Lower leg skin (tissue), 4 donors: ENCODE measurements around the gene EVX2. TPM values are rescaled to one million over a fixed set of nuclear protein-coding genes. Genes with fewer than 3 reads are reported as not detected.
A peak's percentile ranks its signal among the peaks of the same experiment; 100 is the strongest.

Experiments used
- DNase-seq, 2 donors: peaks; one replicate each; pipeline ENCODE4 v3.0.0-alpha.2; 2019; ENCODE audit warnings: low spot score in 2 of 2
- H3K4me3 ChIP-seq: fragments of 200-600 bp; sonication (generic); 2 replicates; pipeline ENCODE4 v1.5.1; 2017; ENCODE audit warnings: mild to moderate bottlenecking, low read depth; ENCODE audit not compliant: poor library complexity, severe bottlenecking
- POLR2A ChIP-seq, 2 donors: fragments of 450-650 bp; IDR thresholded peaks; one replicate each; pipeline ENCODE4 v1.6.1; 2016 to 2017; ENCODE audit warnings: antibody characterized with exemption in 2 of 2, mild to moderate bottlenecking in 1 of 2, moderate library complexity in 1 of 2
- WGBS, 2 donors: methylation state at CpG; one replicate each; pipeline ENCODE4 v1.1.5; 2018; 5-methylcytosine and 5-hydroxymethylcytosine counted together
- intact Hi-C: fragments of 100-400 bp; cut with DNase I; formaldehyde crosslinking; loops from one replicate; pipeline ENCODE4 v1.15.0; 2023; ENCODE audit warnings: low total_unique reads
- total RNA-seq, 4 donors: library from RNA; depleted of rRNA; stranded (reverse); fragments of >200 nt; gene quantifications; one replicate each; pipeline ENCODE4 v1.1.0, GENCODE V29; 2016
- TF ChIP-seq, protein P1 (sequence below), 3 donors: fragments of 450-650 bp; IDR thresholded peaks; one replicate each; pipeline ENCODE4 v1.5.1; 2016; ENCODE audit warnings: antibody characterized with exemption in 3 of 3, mild to moderate bottlenecking in 3 of 3, moderate library complexity in 2 of 3

EVX2 gene
- total RNA-seq, 4 donors from 2014 or later = not detected

DNA sequence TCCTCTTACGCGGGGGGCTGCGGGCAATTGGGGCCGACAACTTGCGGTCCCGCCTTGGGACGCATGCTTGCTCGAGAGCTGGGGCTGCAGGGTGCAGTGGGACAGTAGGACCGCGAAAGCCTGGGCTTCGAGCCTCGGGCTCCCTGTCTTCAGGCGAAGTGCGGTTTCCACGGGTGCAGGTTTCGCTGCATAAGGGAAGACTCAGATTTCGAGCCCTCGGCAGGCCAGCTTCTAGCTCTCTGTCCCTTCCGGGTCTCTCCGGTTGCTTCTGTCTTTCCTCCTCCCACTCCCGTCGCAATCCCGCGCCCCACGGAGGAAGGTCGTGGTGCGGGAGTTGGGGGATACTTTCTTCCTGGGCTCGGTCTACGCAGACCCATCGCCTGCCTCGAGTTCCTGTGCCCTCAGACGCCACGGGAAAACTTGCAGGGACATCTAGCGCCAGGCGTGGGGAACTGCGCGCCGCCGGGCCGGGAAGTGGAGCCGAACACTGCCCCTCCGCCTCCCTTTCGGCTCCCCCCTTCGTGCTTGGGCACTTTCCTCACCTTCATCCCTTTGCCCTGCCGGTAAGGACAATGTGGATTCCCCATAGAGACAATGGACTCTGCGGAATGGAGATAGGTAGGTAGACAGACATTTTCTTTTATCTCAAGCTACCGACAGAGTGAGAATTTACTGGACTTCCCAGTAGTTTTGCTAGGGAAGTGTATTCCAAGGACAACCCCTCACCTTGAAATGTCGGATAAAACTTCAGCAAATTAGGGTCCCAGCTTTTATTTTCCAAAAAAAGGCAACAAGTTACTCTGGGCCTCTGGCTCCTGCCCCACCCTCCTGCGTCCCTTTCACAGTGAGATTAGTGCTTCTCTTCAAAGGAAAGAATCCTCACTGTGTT, 4.5 kb upstream of the EVX2 start:
- DNase-seq = peak in 1 of 2 donors; percentile 92
- intact Hi-C loops = loop anchor here (5.0 kb wide), 1 partner anchor 401 kb away; no protein-coding TSS in a partner anchor

DNA sequence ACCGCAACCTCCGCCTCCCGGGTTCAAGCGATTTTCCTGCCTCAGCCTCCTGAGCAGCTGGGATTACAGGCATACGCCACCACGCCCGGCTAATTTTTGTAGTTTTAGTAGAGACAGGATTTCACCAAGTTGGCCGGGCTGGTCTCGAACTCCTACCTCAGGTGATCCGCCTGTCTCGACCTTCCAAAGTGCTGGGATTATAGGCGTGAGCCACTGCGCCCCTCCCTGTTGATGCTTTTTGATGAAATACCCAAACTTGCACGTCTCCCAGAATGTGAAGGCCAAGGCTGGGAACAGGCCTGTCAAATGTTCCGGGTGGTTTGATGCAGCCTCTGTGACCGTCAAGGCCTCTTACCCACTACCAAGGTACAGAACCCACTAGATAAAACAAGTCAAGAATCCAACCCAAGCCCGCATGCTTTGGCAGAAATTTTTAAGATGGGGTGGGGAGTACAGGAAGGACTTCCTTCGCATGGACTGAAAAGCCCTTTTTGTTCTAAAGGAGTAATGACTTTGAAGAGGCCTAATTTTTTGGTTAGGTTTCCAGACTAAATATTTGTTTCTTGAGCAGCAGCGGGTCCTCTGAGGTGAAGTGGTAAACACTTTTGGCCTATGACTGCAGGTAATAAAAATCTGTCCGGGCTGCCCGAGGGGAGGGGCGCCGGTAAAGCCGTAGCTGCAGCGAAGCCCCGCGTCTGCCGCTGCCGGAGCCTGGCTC, 3.7 kb upstream of the EVX2 start:
- TF ChIP-seq POLR2A (IDR thresholded peaks at IDR 0.05) = no peak
- TF ChIP-seq, protein P1, sequence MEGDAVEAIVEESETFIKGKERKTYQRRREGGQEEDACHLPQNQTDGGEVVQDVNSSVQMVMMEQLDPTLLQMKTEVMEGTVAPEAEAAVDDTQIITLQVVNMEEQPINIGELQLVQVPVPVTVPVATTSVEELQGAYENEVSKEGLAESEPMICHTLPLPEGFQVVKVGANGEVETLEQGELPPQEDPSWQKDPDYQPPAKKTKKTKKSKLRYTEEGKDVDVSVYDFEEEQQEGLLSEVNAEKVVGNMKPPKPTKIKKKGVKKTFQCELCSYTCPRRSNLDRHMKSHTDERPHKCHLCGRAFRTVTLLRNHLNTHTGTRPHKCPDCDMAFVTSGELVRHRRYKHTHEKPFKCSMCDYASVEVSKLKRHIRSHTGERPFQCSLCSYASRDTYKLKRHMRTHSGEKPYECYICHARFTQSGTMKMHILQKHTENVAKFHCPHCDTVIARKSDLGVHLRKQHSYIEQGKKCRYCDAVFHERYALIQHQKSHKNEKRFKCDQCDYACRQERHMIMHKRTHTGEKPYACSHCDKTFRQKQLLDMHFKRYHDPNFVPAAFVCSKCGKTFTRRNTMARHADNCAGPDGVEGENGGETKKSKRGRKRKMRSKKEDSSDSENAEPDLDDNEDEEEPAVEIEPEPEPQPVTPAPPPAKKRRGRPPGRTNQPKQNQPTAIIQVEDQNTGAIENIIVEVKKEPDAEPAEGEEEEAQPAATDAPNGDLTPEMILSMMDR (IDR thresholded peaks at IDR 0.05) = no peak
- 45 to 46% methylated on average over 29 of the region's 29 CpGs for WGBS, 2 donors
- intact Hi-C loops = loop anchor here (5.0 kb wide), 1 partner anchor 400 kb away; no protein-coding TSS in a partner anchor
- no peak overlapping the region for H3K4me3 ChIP-seq
- peak in 1 of 2 donors; percentile 68 for DNase-seq

More for the DNA sequence above, 4.5 kb upstream of the EVX2 start:
- 5 to 8% methylated on average over 41 to 48 of the region's 49 CpGs for WGBS, 2 donors
- no peak overlapping the region for H3K4me3 ChIP-seq
- TF ChIP-seq, protein P1 (IDR thresholded peaks at IDR 0.05) = no peak

DNA sequence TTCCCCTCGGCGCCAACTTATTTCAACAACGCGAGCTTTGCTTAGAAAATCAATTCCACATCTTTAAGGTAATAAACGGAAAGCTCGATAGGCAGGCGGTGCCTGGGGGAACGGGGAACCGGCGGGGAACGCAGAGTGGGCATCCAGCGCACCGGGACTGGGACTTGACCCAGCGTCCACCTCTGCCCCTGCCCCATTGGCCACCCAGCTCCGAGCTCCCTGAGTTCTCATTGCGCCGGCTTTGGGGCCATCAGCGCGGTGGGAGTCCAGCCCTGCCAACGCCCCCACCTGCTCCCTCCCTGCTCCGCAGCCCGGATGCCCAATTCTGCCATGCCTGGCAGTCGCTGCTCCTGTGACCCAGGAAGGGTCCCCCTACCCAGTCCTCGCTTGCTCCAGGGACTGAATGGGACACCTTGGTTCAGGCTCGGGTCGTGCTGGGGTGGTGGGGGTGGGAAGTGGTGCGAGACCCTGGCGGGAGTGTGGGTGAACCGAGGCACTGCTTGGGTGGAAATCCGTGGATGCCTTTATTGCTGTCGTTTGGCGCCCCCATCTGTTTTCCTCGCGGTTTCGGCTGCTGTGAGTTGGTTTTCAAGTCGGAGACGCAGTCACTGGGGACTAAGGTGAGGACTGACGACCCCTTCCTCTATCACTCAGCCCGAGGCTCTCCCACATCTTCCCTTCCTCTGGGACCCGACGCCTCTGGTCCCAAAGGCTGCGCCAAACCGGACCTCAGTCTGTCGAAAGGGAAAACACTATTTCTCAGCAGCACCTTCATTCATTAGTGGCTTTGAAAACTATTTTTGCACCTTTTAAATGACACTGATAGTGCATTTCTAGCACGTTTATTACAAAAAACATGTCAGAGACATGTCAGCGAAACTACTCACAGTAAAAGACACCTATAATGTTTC, 2.4 kb upstream of the EVX2 start:
- no peak overlapping the region for H3K4me3 ChIP-seq
- intact Hi-C loops = loop anchor here (5.0 kb wide), 1 partner anchor 399 kb away; no protein-coding TSS in a partner anchor
- WGBS, 2 donors = 5 to 6% methylated on average over 45 to 46 of the region's 46 CpGs
- DNase-seq = peak in 1 of 2 donors; percentile 84
- TF ChIP-seq, protein P1 (IDR thresholded peaks at IDR 0.05) = no peak
- no peak for TF ChIP-seq POLR2A (IDR thresholded peaks at IDR 0.05)

DNA sequence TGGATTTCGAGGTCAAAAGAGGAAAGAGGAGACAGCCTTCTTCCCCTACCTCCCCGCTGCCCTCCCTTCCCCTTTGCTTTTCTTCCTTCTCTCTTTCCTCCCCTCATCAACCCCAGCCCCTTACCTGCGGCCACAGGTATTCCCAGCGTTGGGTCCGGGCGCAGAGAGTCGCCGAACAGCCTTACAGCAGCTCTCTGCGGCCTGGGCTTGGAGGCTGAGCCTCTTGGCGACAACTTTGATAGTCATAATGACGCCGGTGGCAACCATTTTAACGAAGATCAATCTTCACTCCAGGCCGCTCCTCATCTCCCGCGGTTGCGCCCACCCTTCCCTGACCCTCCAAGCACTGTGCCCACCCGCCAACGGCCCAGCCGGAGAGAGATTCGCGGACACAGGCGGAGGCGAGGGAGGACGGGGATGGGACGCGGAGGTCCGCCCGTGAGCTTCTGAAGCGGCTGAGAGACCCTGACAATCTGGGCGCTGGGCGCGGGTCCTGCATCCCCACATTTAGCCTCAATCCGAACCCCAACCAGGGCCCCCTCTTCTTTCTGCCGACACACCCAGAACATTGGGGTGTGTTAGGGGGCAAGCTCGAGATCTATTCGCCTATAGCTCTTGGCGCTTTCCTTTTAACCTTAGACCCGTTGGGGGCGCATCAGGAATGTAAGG, 1.5 kb upstream of the EVX2 start:
- intact Hi-C loops = loop anchor here (5.0 kb wide), 1 partner anchor 398 kb away; no protein-coding TSS in a partner anchor
- TF ChIP-seq, protein P1 (IDR thresholded peaks at IDR 0.05) = no peak
- no peak for TF ChIP-seq POLR2A (IDR thresholded peaks at IDR 0.05)
- DNase-seq = peak in 1 of 2 donors; percentile 82
- WGBS, 2 donors = 5 to 7% methylated on average over 40 of the region's 40 CpGs
- H3K4me3 ChIP-seq = no peak overlapping the region
